ENCODE results near the gene LPP.

The LPP gene

GRCh38 chr3:188522115-188522514 is 368.2 kb downstream of the LPP start:
- no peak for DNase-seq (ENCODE audit: low read depth)

GRCh38 chr3:188523291-188523690 is 369.3 kb downstream of the LPP start:
- DNase-seq (ENCODE audit: low read depth): no peak

- no peak for DNase-seq (ENCODE audit: low read depth)
Measured at GRCh38 chr3:188524052-188524451, 370.1 kb downstream of the LPP start.

GRCh38 chr3:188526057-188526456 is 372.1 kb downstream of the LPP start:
- DNase-seq (ENCODE audit: low read depth): no peak

- no peak for DNase-seq (ENCODE audit: low read depth)
Measured at GRCh38 chr3:188527389-188527788, 373.4 kb downstream of the LPP start.

- no peak for DNase-seq (ENCODE audit: low read depth)
Measured at GRCh38 chr3:188528396-188528795, 374.4 kb downstream of the LPP start.

- no peak for DNase-seq (ENCODE audit: low read depth)
Measured at GRCh38 chr3:188529228-188529627, 375.3 kb downstream of the LPP start.

- no peak for DNase-seq (ENCODE audit: low read depth)
Measured at GRCh38 chr3:188530226-188530625, 376.3 kb downstream of the LPP start.

GRCh38 chr3:188531210-188531609 is 377.3 kb downstream of the LPP start:
- no peak for DNase-seq (ENCODE audit: low read depth)

- DNase-seq (ENCODE audit: low read depth): no peak
Measured at GRCh38 chr3:188533172-188533571, 379.2 kb downstream of the LPP start.

- DNase-seq (ENCODE audit: low read depth): no peak
Measured at GRCh38 chr3:188533612-188534357, 379.8 kb downstream of the LPP start.

GRCh38 chr3:188534633-188535032 is 380.7 kb downstream of the LPP start:
- no peak for DNase-seq (ENCODE audit: low read depth)

- no peak for DNase-seq (ENCODE audit: low read depth)
Measured at GRCh38 chr3:188537606-188538005, 383.6 kb downstream of the LPP start.

GRCh38 chr3:188539037-188539436 is 385.1 kb downstream of the LPP start:
- no peak for DNase-seq (ENCODE audit: low read depth)

GRCh38 chr3:188539631-188540194 is 385.8 kb downstream of the LPP start:
- DNase-seq (ENCODE audit: low read depth): no peak

GRCh38 chr3:188542196-188542595 is 388.2 kb downstream of the LPP start:
- no peak for DNase-seq (ENCODE audit: low read depth)

GRCh38 chr3:188544012-188544411 is 390.1 kb downstream of the LPP start:
- no peak for DNase-seq (ENCODE audit: low read depth)

- no peak for DNase-seq (ENCODE audit: low read depth)
Measured at GRCh38 chr3:188546835-188547670, 393.1 kb downstream of the LPP start.

GRCh38 chr3:188553569-188553968 is 399.6 kb downstream of the LPP start:
- peak; percentile 15 for DNase-seq (ENCODE audit: low read depth)

- no peak for DNase-seq (ENCODE audit: low read depth)
Measured at GRCh38 chr3:188554404-188554803, 400.4 kb downstream of the LPP start.

- DNase-seq (ENCODE audit: low read depth): no peak
Measured at GRCh38 chr3:188557235-188557634, 403.3 kb downstream of the LPP start.

GRCh38 chr3:188558343-188559071 is 404.6 kb downstream of the LPP start:
- no peak for DNase-seq (ENCODE audit: low read depth)
